Activated naive CD4-positive, alpha-beta T cell treated with anti-CD3 and anti-CD28 coated beads, Interleukin-2, amount 50 U/mL, for 24 hours (primary cell): ENCODE measurements around the gene CCDC194.
"Not testable (repeated sequence)": the region's sequence is repeated elsewhere in the genome, so short reads cannot be mapped to it uniquely, and the experiment has no call there.

Experiments used
- H3K27ac Mint-ChIP-seq: one replicate; pipeline ENCODE4 v1.8.0; 2021; ENCODE audit warnings: mild to moderate bottlenecking, mixed read lengths
- H3K27me3 Mint-ChIP-seq: one replicate; pipeline ENCODE4 v1.8.0; 2021; ENCODE audit warnings: mixed read lengths
- H3K36me3 Mint-ChIP-seq: one replicate; pipeline ENCODE4 v1.8.0; 2021; ENCODE audit warnings: mixed read lengths
- H3K4me1 Mint-ChIP-seq: one replicate; pipeline ENCODE4 v1.8.0; 2021; ENCODE audit warnings: mixed read lengths
- H3K4me3 Mint-ChIP-seq: one replicate; pipeline ENCODE4 v1.8.0; 2021; ENCODE audit warnings: mild to moderate bottlenecking, mixed read lengths
- H3K9me3 Mint-ChIP-seq: one replicate; pipeline ENCODE4 v1.8.0; 2021; ENCODE audit warnings: mixed read lengths

Gene CCDC194

GRCh38 chr19:17391371-17392151 is 2.4 kb downstream of the CCDC194 start:
- peak overlapping the region; percentile 92 for H3K4me3 Mint-ChIP-seq
- H3K27me3 Mint-ChIP-seq = no peaks in the 10 kb centered on the region
- H3K27ac Mint-ChIP-seq = no peak overlapping the region
- no peaks in the 10 kb centered on the region for H3K36me3 Mint-ChIP-seq
- no peaks in the 10 kb centered on the region for H3K9me3 Mint-ChIP-seq
- peaks cover 20% of the 10 kb centered on the region for H3K4me1 Mint-ChIP-seq

GRCh38 chr19:17390665-17391370 is 3.2 kb downstream of the CCDC194 start:
- Mint-ChIP-seq H3K27me3 (no peaks in the 10 kb centered on the region), H3K27ac (no peak overlapping the region), H3K36me3 (no peaks in the 10 kb centered on the region), H3K9me3 (no peaks in the 10 kb centered on the region), H3K4me3 (peak overlapping the region; percentile 92), H3K4me1 (peaks cover 20% of the 10 kb centered on the region)

- Mint-ChIP-seq H3K27me3 (no peaks in the 10 kb centered on the region), H3K4me1 (peaks cover 16% of the 10 kb centered on the region), H3K9me3 (no peaks in the 10 kb centered on the region), H3K36me3 (no peaks in the 10 kb centered on the region), H3K4me3 (peak overlapping the region; percentile 26), H3K27ac (no peak overlapping the region)
Observed at GRCh38 chr19:17389957-17390664, 3.9 kb downstream of the CCDC194 start.

GRCh38 chr19:17389288-17389687 is 4.7 kb downstream of the CCDC194 start:
- H3K4me3 Mint-ChIP-seq = no peak overlapping the region

GRCh38 chr19:17385878-17386611 is 8.0 kb downstream of the CCDC194 start:
- no peak overlapping the region for H3K27ac Mint-ChIP-seq
- H3K27me3 Mint-ChIP-seq = no peaks in the 10 kb centered on the region
- peaks cover 9% of the 10 kb centered on the region for H3K4me1 Mint-ChIP-seq
- H3K36me3 Mint-ChIP-seq = no peaks in the 10 kb centered on the region
- no peaks in the 10 kb centered on the region for H3K9me3 Mint-ChIP-seq
- no peak overlapping the region for H3K4me3 Mint-ChIP-seq

More at GRCh38 chr19:17389288-17389687, 4.7 kb downstream of the CCDC194 start:
- Mint-ChIP-seq H3K36me3 (no peaks in the 10 kb centered on the region), H3K27me3 (no peaks in the 10 kb centered on the region), H3K27ac (no peak overlapping the region), H3K9me3 (no peaks in the 10 kb centered on the region), H3K4me1 (peaks cover 12% of the 10 kb centered on the region)

- Mint-ChIP-seq H3K4me3 (no peak overlapping the region), H3K27ac (no peak overlapping the region), H3K36me3 (no peaks in the 10 kb centered on the region), H3K27me3 (peaks cover 2% of the 10 kb centered on the region), H3K9me3 (no peaks in the 10 kb centered on the region), H3K4me1 (peaks cover 5% of the 10 kb centered on the region)
Observed at GRCh38 chr19:17380426-17381138, 13.4 kb downstream of the CCDC194 start.

- Mint-ChIP-seq H3K4me3 (no peak overlapping the region), H3K4me1 (peaks cover 5% of the 10 kb centered on the region), H3K27ac (no peak overlapping the region), H3K36me3 (no peaks in the 10 kb centered on the region), H3K27me3 (peaks cover 2% of the 10 kb centered on the region), H3K9me3 (no peaks in the 10 kb centered on the region)
Observed at GRCh38 chr19:17379221-17379631, 14.8 kb downstream of the CCDC194 start.

- H3K9me3 Mint-ChIP-seq = no peaks in the 10 kb centered on the region
- peaks cover 2% of the 10 kb centered on the region for H3K27me3 Mint-ChIP-seq
- no peaks in the 10 kb centered on the region for H3K36me3 Mint-ChIP-seq
- peaks cover 5% of the 10 kb centered on the region for H3K4me1 Mint-ChIP-seq
- H3K4me3 Mint-ChIP-seq = no peak overlapping the region
- no peak overlapping the region for H3K27ac Mint-ChIP-seq
Observed at GRCh38 chr19:17378271-17378670, 15.7 kb downstream of the CCDC194 start.

GRCh38 chr19:17376935-17377600 is 16.9 kb downstream of the CCDC194 start, which contains the start of gene PLVAP:
Gene PLVAP, minus strand, starts transcription at chr19:17377342. Its CDS starts 54 bp downstream, at chr19:17377288.
- H3K4me1 Mint-ChIP-seq = no peaks in the 10 kb centered on the region
- H3K4me3 Mint-ChIP-seq = no peak within 1 kb of the TSS
- H3K27ac Mint-ChIP-seq = no peak within 1 kb of the TSS
- peaks cover 2% of the 10 kb centered on the region for H3K27me3 Mint-ChIP-seq
- H3K36me3 Mint-ChIP-seq = no peaks in the 10 kb centered on the region
- H3K9me3 Mint-ChIP-seq = no peaks in the 10 kb centered on the region

- Mint-ChIP-seq H3K4me3 (no peak overlapping the region), H3K4me1 (no peaks in the 10 kb centered on the region), H3K9me3 (no peaks in the 10 kb centered on the region), H3K36me3 (no peaks in the 10 kb centered on the region), H3K27ac (no peak overlapping the region), H3K27me3 (no peaks in the 10 kb centered on the region)
Observed at GRCh38 chr19:17370026-17370587, 23.9 kb downstream of the CCDC194 start.

GRCh38 chr19:17365361-17365760 is 28.6 kb downstream of the CCDC194 start:
- H3K27me3 Mint-ChIP-seq = no peaks in the 10 kb centered on the region
- no peaks in the 10 kb centered on the region for H3K4me1 Mint-ChIP-seq
- H3K4me3 Mint-ChIP-seq = no peak overlapping the region
- no peak overlapping the region for H3K27ac Mint-ChIP-seq
- no peaks in the 10 kb centered on the region for H3K9me3 Mint-ChIP-seq
- H3K36me3 Mint-ChIP-seq = no peaks in the 10 kb centered on the region

GRCh38 chr19:17363852-17364605 is 30.0 kb downstream of the CCDC194 start:
- H3K4me3 Mint-ChIP-seq, H3K4me1 Mint-ChIP-seq, H3K36me3 Mint-ChIP-seq, H3K27ac Mint-ChIP-seq, H3K27me3 Mint-ChIP-seq, H3K9me3 Mint-ChIP-seq: not testable (repeated sequence)

- Mint-ChIP-seq H3K27me3 (no peaks in the 10 kb centered on the region), H3K4me1 (no peaks in the 10 kb centered on the region), H3K4me3 (no peak overlapping the region), H3K27ac (no peak overlapping the region), H3K36me3 (no peaks in the 10 kb centered on the region), H3K9me3 (no peaks in the 10 kb centered on the region)
Observed at GRCh38 chr19:17359905-17360800, 33.8 kb downstream of the CCDC194 start.
